ENCODE results near the gene SLC17A9.
"Not testable (repeated sequence)": the region's sequence is repeated elsewhere in the genome, so short reads cannot be mapped to it uniquely, and the experiment has no call there.

The SLC17A9 gene

DNA sequence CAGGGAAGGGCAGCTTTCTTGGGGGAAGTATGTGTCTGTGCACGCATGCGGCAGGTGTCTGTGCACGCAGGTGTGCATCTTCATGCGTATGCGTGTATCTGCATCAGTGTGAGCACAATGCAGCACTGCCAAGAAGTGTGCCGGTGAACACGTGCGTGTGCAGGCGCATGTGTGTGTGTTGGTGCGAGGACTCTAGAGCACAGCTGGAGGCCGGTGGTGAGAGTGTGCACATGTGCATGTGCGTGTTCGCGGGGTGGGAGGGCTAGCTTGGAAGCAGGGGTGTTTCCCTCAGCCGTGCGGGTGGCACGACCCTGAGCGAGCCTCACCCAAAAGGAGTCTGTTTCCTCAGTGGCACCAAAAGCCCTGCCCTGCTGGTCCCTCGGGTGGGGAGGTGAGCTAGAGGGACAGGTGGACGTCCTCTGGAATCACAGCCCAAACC is 7.5 kb downstream of the SLC17A9 start:
- no peak overlapping the region for H2BK15ac ChIP-seq (ENCODE audit: low read depth, poor library complexity, severe bottlenecking)
- no peak overlapping the region for H2BK5ac ChIP-seq (ENCODE audit: low read depth, low read length, poor library complexity, severe bottlenecking)
- H3K36me3 ChIP-seq (ENCODE audit: control insufficient read depth in 1 of 2, insufficient read depth in 2 of 2, low read depth in 1 of 2, low read length in 2 of 2), result peaks cover 4 to 28% of the 10 kb centered on the region in 2 experiments
- H3K14ac ChIP-seq (ENCODE audit: low read length in 2 of 2), result no peak overlapping the region
- no peak overlapping the region for H2BK12ac ChIP-seq (ENCODE audit: low read length in 2 of 2)
- no peaks in the 10 kb centered on the region for H3K9me3 ChIP-seq (ENCODE audit: control insufficient read depth, low read length)
- H3K18ac ChIP-seq (ENCODE audit: low read depth in 1 of 2, low read length in 2 of 2), result no peak overlapping the region
- no peak overlapping the region for H3K27ac ChIP-seq (ENCODE audit: low read length, poor library complexity, severe bottlenecking)
- H3K4me1 ChIP-seq (ENCODE audit: control insufficient read depth, insufficient read depth, low read depth, low read length), result peaks cover 4% of the 10 kb centered on the region
- no peak overlapping the region for H2AFZ ChIP-seq (ENCODE audit: low read depth, low read length)
- no peak overlapping the region for H3K4ac ChIP-seq (ENCODE audit: low read depth in 1 of 2, low read length in 2 of 2)
- no peak overlapping the region for H3K4me2 ChIP-seq (ENCODE audit: low read length, poor library complexity, severe bottlenecking)
- no peak overlapping the region for H4K91ac ChIP-seq (ENCODE audit: low read length)
- no peaks in the 10 kb centered on the region for H3K79me1 ChIP-seq (replicated peaks; ENCODE audit: low read length, poor library complexity, severe bottlenecking)
- H3K23ac ChIP-seq (ENCODE audit: low read length in 2 of 2), result no peak overlapping the region
- no peak overlapping the region for H4K8ac ChIP-seq (ENCODE audit: low read length)
- no peak overlapping the region for H2AK5ac ChIP-seq (ENCODE audit: low read length, severe bottlenecking)
- no peak overlapping the region for H2BK120ac ChIP-seq (ENCODE audit: low read depth, low read length)
- 96% methylated on average over 20 of the region's 20 CpGs for WGBS
- H3K9ac ChIP-seq (ENCODE audit: low read length), result no peak overlapping the region
- no peak for DNase-seq
- H3K27me3 ChIP-seq (ENCODE audit: control insufficient read depth in 1 of 2, insufficient read depth in 1 of 2, low read length in 2 of 2), result peaks cover 11 to 17% of the 10 kb centered on the region in 2 experiments
- no peak overlapping the region for H3K4me3 ChIP-seq (ENCODE audit: insufficient read depth in 1 of 2, low read depth in 1 of 2, low read length in 2 of 2)

DNA sequence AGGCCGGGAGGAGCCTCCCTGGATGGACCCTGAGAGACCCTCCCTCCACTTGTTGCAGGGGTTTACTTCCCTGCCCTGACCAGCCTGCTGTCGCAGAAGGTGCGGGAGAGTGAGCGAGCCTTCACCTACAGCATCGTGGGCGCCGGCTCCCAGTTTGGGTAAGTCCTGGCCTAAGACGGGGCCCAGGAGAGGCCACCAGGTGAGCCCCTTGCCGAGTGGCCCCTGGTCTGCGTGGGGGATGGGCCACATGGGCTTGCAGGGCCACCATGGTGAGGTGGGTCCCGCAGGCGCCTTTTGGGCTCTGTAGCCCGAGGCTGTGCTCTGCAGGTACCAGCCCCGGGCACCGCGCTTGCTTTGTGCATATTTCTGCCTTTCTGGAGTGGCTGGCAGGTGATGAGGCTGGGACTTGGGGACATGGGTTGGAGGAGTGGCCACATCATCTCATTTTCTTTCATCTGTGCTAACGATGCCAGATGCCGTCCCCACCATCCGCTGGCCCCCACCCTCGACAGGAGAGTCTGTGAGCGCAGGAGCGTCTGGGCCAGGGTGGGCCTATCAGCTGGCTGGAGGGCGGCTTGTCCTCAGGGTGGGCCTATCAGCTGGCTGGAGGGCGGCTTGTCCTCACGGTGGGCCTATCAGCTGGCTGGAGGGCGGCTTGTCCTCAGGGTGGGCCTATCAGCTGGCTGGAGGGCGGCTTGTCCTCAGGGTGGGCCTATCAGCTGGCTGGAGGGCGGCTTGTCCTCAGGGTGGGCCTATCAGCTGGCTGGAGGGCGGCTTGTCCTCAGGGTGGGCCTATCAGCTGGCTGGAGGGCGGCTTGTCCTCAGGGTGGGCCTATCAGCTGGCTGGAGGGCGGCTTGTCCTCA is 8.2 kb downstream of the SLC17A9 start:
- H3K9ac ChIP-seq (ENCODE audit: low read length); H4K8ac ChIP-seq (ENCODE audit: low read length); H2BK5ac ChIP-seq (ENCODE audit: low read depth, low read length, poor library complexity, severe bottlenecking); DNase-seq; H3K4me3 ChIP-seq (ENCODE audit: insufficient read depth in 1 of 2, low read depth in 1 of 2, low read length in 2 of 2); H2AK5ac ChIP-seq (ENCODE audit: low read length, severe bottlenecking); H2BK12ac ChIP-seq (ENCODE audit: low read length in 2 of 2); H3K4me1 ChIP-seq (ENCODE audit: control insufficient read depth, insufficient read depth, low read depth, low read length); H3K79me1 ChIP-seq (replicated peaks; ENCODE audit: low read length, poor library complexity, severe bottlenecking); H4K91ac ChIP-seq (ENCODE audit: low read length); H3K18ac ChIP-seq (ENCODE audit: low read depth in 1 of 2, low read length in 2 of 2); H3K14ac ChIP-seq (ENCODE audit: low read length in 2 of 2); H2BK15ac ChIP-seq (ENCODE audit: low read depth, poor library complexity, severe bottlenecking); H3K23ac ChIP-seq (ENCODE audit: low read length in 2 of 2); H3K9me3 ChIP-seq (ENCODE audit: control insufficient read depth, low read length); H3K27ac ChIP-seq (ENCODE audit: low read length, poor library complexity, severe bottlenecking); H3K4ac ChIP-seq (ENCODE audit: low read depth in 1 of 2, low read length in 2 of 2); H2BK120ac ChIP-seq (ENCODE audit: low read depth, low read length); H3K4me2 ChIP-seq (ENCODE audit: low read length, poor library complexity, severe bottlenecking); H2AFZ ChIP-seq (ENCODE audit: low read depth, low read length): not testable (repeated sequence)
- Histone ChIP-seq H3K27me3 (ENCODE audit: control insufficient read depth in 1 of 2, insufficient read depth in 1 of 2, low read length in 2 of 2) (peaks cover 11 to 18% of the 10 kb centered on the region in 2 experiments), H3K36me3 (ENCODE audit: control insufficient read depth in 1 of 2, insufficient read depth in 2 of 2, low read depth in 1 of 2, low read length in 2 of 2) (peaks cover 4 to 28% of the 10 kb centered on the region in 2 experiments)
- 97% methylated on average over 9 of the region's 31 CpGs for WGBS

DNA sequence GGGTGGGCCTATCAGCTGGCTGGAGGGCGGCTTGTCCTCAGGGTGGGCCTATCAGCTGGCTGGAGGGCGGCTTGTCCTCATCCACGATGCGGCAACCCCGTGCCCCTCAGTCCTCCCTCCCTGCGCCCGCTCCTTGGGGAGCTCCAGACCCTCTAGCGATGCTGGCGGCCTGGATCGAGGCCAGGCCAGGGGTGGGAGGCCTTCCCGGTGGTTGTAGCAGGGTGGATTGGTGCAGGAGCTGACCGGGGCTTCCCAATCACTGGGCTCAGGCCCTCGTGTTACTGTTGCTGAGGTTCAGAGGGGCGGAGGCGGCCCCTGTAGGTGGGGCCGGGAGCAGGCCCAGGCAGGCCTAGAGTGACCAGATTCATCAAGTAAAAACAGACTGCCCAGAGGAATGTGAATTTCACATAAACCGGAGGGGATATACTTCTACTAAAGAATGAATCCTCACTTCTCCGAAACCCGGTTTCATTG is 8.8 kb downstream of the SLC17A9 start:
- Histone ChIP-seq H2AK5ac (ENCODE audit: low read length, severe bottlenecking) (no peak overlapping the region), H3K36me3 (ENCODE audit: control insufficient read depth in 1 of 2, insufficient read depth in 2 of 2, low read depth in 1 of 2, low read length in 2 of 2) (peaks cover 4 to 28% of the 10 kb centered on the region in 2 experiments), H3K4me2 (ENCODE audit: low read length, poor library complexity, severe bottlenecking) (no peak overlapping the region), H2BK12ac (ENCODE audit: low read length in 2 of 2) (no peak overlapping the region), H3K14ac (ENCODE audit: low read length in 2 of 2) (no peak overlapping the region), H3K27me3 (ENCODE audit: control insufficient read depth in 1 of 2, insufficient read depth in 1 of 2, low read length in 2 of 2) (peaks cover 11 to 19% of the 10 kb centered on the region in 2 experiments), H2BK120ac (ENCODE audit: low read depth, low read length) (no peak overlapping the region), H3K4ac (ENCODE audit: low read depth in 1 of 2, low read length in 2 of 2) (no peak overlapping the region), H3K27ac (ENCODE audit: low read length, poor library complexity, severe bottlenecking) (no peak overlapping the region), H2BK5ac (ENCODE audit: low read depth, low read length, poor library complexity, severe bottlenecking) (no peak overlapping the region), H2BK15ac (ENCODE audit: low read depth, poor library complexity, severe bottlenecking) (no peak overlapping the region), H2AFZ (ENCODE audit: low read depth, low read length) (no peak overlapping the region), H3K4me3 (ENCODE audit: insufficient read depth in 1 of 2, low read depth in 1 of 2, low read length in 2 of 2) (no peak overlapping the region), H3K9ac (ENCODE audit: low read length) (no peak overlapping the region), H3K79me1 (replicated peaks; ENCODE audit: low read length, poor library complexity, severe bottlenecking) (no peaks in the 10 kb centered on the region), H4K8ac (ENCODE audit: low read length) (no peak overlapping the region), H3K23ac (ENCODE audit: low read length in 2 of 2) (no peak overlapping the region), H3K4me1 (ENCODE audit: control insufficient read depth, insufficient read depth, low read depth, low read length) (peaks cover 2% of the 10 kb centered on the region), H3K18ac (ENCODE audit: low read depth in 1 of 2, low read length in 2 of 2) (no peak overlapping the region), H3K9me3 (ENCODE audit: control insufficient read depth, low read length) (no peaks in the 10 kb centered on the region), H4K91ac (ENCODE audit: low read length) (no peak overlapping the region)
- DNase-seq, result no peak
- 82% methylated on average over 17 of the region's 19 CpGs for WGBS

DNA sequence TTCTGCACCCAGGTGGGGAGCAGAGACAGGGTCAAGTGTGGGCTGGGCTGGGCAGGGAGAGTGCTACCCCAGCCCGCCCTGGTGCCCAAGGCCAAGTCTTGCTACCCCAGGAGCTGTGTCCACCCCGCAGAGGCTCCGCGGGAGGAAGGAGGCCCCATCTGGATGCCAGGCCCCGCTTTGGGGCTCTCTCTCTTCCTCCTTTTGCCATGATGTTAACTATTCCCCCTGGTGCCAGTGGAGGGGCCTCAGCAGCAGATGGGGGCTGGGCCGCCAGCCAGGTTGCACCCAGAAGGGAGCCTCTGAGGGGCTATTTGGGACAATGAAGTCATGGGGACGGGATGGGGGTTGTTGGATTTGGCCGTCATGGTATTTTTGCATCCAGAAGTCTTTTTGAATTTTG is 9.3 kb downstream of the SLC17A9 start:
- H2AK5ac ChIP-seq (ENCODE audit: low read length, severe bottlenecking), result no peak overlapping the region
- no peak overlapping the region for H3K4me2 ChIP-seq (ENCODE audit: low read length, poor library complexity, severe bottlenecking)
- H2BK15ac ChIP-seq (ENCODE audit: low read depth, poor library complexity, severe bottlenecking), result no peak overlapping the region
- no peak overlapping the region for H2AFZ ChIP-seq (ENCODE audit: low read depth, low read length)
- 96% methylated on average over 4 of the region's 8 CpGs for WGBS
- no peak overlapping the region for H3K23ac ChIP-seq (ENCODE audit: low read length in 2 of 2)
- no peak overlapping the region for H3K4me3 ChIP-seq (ENCODE audit: insufficient read depth in 1 of 2, low read depth in 1 of 2, low read length in 2 of 2)
- peaks cover 2% of the 10 kb centered on the region for H3K4me1 ChIP-seq (ENCODE audit: control insufficient read depth, insufficient read depth, low read depth, low read length)
- peaks cover 11 to 22% of the 10 kb centered on the region in 2 experiments for H3K27me3 ChIP-seq (ENCODE audit: control insufficient read depth in 1 of 2, insufficient read depth in 1 of 2, low read length in 2 of 2)
- no peak overlapping the region for H3K4ac ChIP-seq (ENCODE audit: low read depth in 1 of 2, low read length in 2 of 2)
- H3K9ac ChIP-seq (ENCODE audit: low read length), result no peak overlapping the region
- no peaks in the 10 kb centered on the region for H3K9me3 ChIP-seq (ENCODE audit: control insufficient read depth, low read length)
- H3K27ac ChIP-seq (ENCODE audit: low read length, poor library complexity, severe bottlenecking), result no peak overlapping the region
- H2BK5ac ChIP-seq (ENCODE audit: low read depth, low read length, poor library complexity, severe bottlenecking), result no peak overlapping the region
- no peak overlapping the region for H3K14ac ChIP-seq (ENCODE audit: low read length in 2 of 2)
- no peak overlapping the region for H2BK120ac ChIP-seq (ENCODE audit: low read depth, low read length)
- H3K36me3 ChIP-seq (ENCODE audit: control insufficient read depth in 1 of 2, insufficient read depth in 2 of 2, low read depth in 1 of 2, low read length in 2 of 2), result peaks cover 4 to 28% of the 10 kb centered on the region in 2 experiments
- DNase-seq, result no peak
- no peaks in the 10 kb centered on the region for H3K79me1 ChIP-seq (replicated peaks; ENCODE audit: low read length, poor library complexity, severe bottlenecking)
- no peak overlapping the region for H3K18ac ChIP-seq (ENCODE audit: low read depth in 1 of 2, low read length in 2 of 2)
- H4K91ac ChIP-seq (ENCODE audit: low read length), result no peak overlapping the region
- no peak overlapping the region for H4K8ac ChIP-seq (ENCODE audit: low read length)
- no peak overlapping the region for H2BK12ac ChIP-seq (ENCODE audit: low read length in 2 of 2)
